Measurements from ENCODE around the gene RDH16. TPM values are rescaled to one million over a fixed set of nuclear protein-coding genes. Genes with fewer than 3 reads are reported as not detected.
A peak's percentile ranks its signal among the peaks of the same experiment; 100 is the strongest.
"Not testable (repeated sequence)": the region's sequence is repeated elsewhere in the genome, so short reads cannot be mapped to it uniquely, and the experiment has no call there.

RDH16 gene
- total RNA-seq, 1 donor from 2014 or later, result 1.6 TPM

GRCh38 chr12:56990648-56991318 lies 33.4 kb upstream of the RDH16 start:
- TF ChIP-seq, protein P1, sequence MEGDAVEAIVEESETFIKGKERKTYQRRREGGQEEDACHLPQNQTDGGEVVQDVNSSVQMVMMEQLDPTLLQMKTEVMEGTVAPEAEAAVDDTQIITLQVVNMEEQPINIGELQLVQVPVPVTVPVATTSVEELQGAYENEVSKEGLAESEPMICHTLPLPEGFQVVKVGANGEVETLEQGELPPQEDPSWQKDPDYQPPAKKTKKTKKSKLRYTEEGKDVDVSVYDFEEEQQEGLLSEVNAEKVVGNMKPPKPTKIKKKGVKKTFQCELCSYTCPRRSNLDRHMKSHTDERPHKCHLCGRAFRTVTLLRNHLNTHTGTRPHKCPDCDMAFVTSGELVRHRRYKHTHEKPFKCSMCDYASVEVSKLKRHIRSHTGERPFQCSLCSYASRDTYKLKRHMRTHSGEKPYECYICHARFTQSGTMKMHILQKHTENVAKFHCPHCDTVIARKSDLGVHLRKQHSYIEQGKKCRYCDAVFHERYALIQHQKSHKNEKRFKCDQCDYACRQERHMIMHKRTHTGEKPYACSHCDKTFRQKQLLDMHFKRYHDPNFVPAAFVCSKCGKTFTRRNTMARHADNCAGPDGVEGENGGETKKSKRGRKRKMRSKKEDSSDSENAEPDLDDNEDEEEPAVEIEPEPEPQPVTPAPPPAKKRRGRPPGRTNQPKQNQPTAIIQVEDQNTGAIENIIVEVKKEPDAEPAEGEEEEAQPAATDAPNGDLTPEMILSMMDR (IDR thresholded peaks at IDR 0.05; ENCODE audit: insufficient read depth, low read length, severe bottlenecking), result no peak
- no peak for FAIRE-seq
- Histone ChIP-seq H3K4me3 (ENCODE audit: low read depth, low read length) (no peak overlapping the region), H3K36me3 (ENCODE audit: control insufficient read depth, insufficient read depth, low read length) (no peaks in the 10 kb centered on the region), H3K27me3 (ENCODE audit: control insufficient read depth, insufficient read depth, low read length) (no peaks in the 10 kb centered on the region)
- no peak for DNase-seq (ENCODE audit: low read depth)

GRCh38 chr12:56989861-56990610 lies 32.6 kb upstream of the RDH16 start:
- Histone ChIP-seq H3K36me3 (ENCODE audit: control insufficient read depth, insufficient read depth, low read length) (no peaks in the 10 kb centered on the region), H3K27me3 (ENCODE audit: control insufficient read depth, insufficient read depth, low read length) (no peaks in the 10 kb centered on the region), H3K4me3 (ENCODE audit: low read depth, low read length) (no peak overlapping the region)
- TF ChIP-seq, protein P1 (IDR thresholded peaks at IDR 0.05; ENCODE audit: insufficient read depth, low read length, severe bottlenecking), result no peak
- DNase-seq (ENCODE audit: low read depth) (no peak), FAIRE-seq (no peak)

- TF ChIP-seq, protein P1 (IDR thresholded peaks at IDR 0.05; ENCODE audit: insufficient read depth, low read length, severe bottlenecking), result no peak
- DNase-seq (ENCODE audit: low read depth) (no peak), FAIRE-seq (no peak)
- H3K27me3 ChIP-seq (ENCODE audit: control insufficient read depth, insufficient read depth, low read length), result no peaks in the 10 kb centered on the region
- H3K4me3 ChIP-seq (ENCODE audit: low read depth, low read length), result no peak overlapping the region
- no peaks in the 10 kb centered on the region for H3K36me3 ChIP-seq (ENCODE audit: control insufficient read depth, insufficient read depth, low read length)
These were observed 30.9 kb upstream of the RDH16 start for GRCh38 chr12:56988207-56988739.

- Histone ChIP-seq H3K27me3 (ENCODE audit: control insufficient read depth, insufficient read depth, low read length) (no peaks in the 10 kb centered on the region), H3K36me3 (ENCODE audit: control insufficient read depth, insufficient read depth, low read length) (no peaks in the 10 kb centered on the region), H3K4me3 (ENCODE audit: low read depth, low read length) (no peak overlapping the region)
- FAIRE-seq, result no peak
- TF ChIP-seq, protein P1 (IDR thresholded peaks at IDR 0.05; ENCODE audit: insufficient read depth, low read length, severe bottlenecking), result peak; percentile 97
- DNase-seq (ENCODE audit: low read depth), result peak; percentile 52
These were observed 30.2 kb upstream of the RDH16 start for GRCh38 chr12:56987551-56988053.

GRCh38 chr12:56987011-56987410 lies 29.6 kb upstream of the RDH16 start:
- H3K27me3 ChIP-seq (ENCODE audit: control insufficient read depth, insufficient read depth, low read length), result no peaks in the 10 kb centered on the region
- FAIRE-seq, result no peak
- H3K4me3 ChIP-seq (ENCODE audit: low read depth, low read length), result no peak overlapping the region
- no peak for DNase-seq (ENCODE audit: low read depth)
- TF ChIP-seq, protein P1 (IDR thresholded peaks at IDR 0.05; ENCODE audit: insufficient read depth, low read length, severe bottlenecking), result no peak
- no peaks in the 10 kb centered on the region for H3K36me3 ChIP-seq (ENCODE audit: control insufficient read depth, insufficient read depth, low read length)

- not testable (repeated sequence) for H3K36me3 ChIP-seq (ENCODE audit: control insufficient read depth, insufficient read depth, low read length); H3K27me3 ChIP-seq (ENCODE audit: control insufficient read depth, insufficient read depth, low read length); FAIRE-seq; H3K4me3 ChIP-seq (ENCODE audit: low read depth, low read length)
- DNase-seq (ENCODE audit: low read depth), result peak; percentile 98
These were observed 28.3 kb upstream of the RDH16 start for GRCh38 chr12:56985714-56986113.
